HG03045 (cell line): ENCODE measurements around the gene VN1R4.
"Not testable (repeated sequence)": the region's sequence is repeated elsewhere in the genome, so short reads cannot be mapped to it uniquely, and the experiment has no call there.

Source experiments
- ATAC-seq: cut with Tn5 transposase; IDR thresholded peaks from one replicate; pipeline ENCODE4 v1.9.1; 2021; ENCODE audit warnings: mild to moderate bottlenecking, moderate library complexity; ENCODE audit not compliant: unreplicated experiment

Gene VN1R4, protein sequence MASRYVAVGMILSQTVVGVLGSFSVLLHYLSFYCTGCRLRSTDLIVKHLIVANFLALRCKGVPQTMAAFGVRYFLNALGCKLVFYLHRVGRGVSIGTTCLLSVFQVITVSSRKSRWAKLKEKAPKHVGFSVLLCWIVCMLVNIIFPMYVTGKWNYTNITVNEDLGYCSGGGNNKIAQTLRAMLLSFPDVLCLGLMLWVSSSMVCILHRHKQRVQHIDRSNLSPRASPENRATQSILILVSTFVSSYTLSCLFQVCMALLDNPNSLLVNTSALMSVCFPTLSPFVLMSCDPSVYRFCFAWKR

DNA sequence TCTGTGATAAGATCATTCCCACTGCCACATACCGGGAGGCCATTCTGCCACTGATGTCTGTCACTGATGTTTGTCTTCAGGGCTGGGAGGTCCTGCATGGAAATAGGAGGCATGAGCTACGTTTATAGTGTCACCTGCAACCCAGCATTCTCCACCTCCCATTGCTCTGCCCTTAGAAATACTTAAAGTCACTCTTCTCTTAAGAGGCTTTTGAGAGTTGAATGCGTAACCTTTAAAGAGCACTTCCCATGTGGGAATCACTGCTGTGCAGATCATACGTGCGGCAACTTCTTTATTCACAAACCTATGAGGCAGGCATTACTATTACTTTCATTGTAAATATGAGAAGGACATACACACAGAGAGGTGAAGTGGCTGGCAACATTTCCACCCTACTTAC lies at the start of gene VN1R4:
VN1R4 (minus strand) TSS at position 101 of the 400 bp plus-strand sequence; CDS start at position 43, 58 bp downstream.
- ATAC-seq: not testable (repeated sequence)

DNA sequence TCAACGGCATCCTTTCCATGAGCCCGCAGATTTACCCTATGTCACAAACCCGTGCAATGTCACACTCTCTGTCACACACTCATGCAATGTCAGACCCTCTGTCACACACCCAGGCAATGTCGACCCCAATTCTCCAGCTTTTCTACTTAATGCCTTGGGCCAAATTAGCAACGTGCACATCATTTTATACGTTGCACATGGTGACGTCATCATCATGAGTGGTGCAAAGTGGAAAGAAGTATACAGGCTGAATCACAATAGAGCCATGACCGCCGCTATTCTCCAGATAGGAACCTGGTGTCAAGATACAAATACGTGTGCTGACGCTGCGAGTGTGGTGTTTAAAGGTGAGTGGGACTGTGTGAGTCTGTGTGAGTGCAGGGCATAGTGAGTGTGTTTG lies 44.4 kb upstream of the VN1R4 start:
- no peak for ATAC-seq

DNA sequence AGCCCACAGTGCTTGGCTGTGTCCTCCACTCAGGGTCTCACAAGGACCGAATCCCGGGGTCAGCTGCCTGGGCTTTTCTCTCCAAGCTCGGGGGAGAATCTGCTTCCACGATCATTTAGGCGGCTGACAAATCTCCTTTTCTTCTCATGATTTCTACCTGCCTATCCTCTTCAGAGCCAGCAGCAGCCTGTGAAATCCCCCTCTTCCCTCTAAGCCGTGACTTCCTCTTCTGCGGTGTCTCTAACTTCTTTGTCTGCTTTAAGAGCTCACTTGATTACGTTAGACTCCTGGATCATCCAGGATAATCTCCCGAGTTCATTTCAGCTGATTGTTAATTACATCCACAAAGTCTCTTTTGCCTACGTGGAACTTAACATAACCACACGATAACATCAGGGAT lies 43.5 kb upstream of the VN1R4 start:
- no peak for ATAC-seq

DNA sequence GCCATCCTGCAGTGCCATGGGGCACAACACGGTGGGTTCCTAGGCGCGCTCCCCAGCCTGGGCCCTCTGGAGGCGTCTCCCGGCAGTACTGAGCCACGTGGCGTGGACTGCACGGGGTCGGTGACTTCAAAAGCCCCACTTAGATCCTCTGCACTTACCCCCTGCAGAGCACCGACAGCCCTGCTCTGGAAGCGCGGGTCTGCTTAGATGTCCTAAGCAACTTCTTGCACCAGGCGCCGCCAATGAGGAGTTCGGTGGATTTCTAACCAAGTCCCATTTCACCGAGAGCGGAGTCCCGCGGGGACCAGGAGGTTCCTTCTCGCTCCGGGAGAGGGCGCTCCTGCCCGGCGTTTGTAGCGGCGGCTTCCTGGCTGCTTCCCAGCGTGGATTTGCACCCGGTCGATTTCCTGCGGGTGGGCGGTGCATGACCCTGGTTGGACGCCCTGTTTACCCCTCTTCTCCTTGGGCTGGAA lies 40.9 kb upstream of the VN1R4 start:
- no peak for ATAC-seq

DNA sequence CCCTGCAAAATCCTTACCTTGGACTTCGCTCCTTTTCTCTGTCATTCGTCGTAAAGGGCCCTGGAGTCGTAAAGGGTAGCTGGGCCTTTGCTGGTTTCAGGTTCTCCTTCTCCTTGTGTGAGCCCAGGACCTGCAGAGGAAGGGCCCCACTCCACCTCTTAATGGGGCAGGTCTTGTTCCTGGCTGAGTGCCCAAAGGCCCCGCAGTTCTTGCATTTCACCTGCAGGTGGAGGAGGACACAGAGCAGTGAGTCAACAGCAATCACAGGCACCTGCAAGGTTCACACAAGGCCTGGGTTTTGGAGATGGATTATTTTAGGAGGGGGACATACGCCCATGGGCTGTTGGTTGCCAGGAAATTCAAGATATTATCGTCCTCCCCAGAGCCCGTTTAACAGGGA lies 33.8 kb upstream of the VN1R4 start:
- not testable (repeated sequence) for ATAC-seq

DNA sequence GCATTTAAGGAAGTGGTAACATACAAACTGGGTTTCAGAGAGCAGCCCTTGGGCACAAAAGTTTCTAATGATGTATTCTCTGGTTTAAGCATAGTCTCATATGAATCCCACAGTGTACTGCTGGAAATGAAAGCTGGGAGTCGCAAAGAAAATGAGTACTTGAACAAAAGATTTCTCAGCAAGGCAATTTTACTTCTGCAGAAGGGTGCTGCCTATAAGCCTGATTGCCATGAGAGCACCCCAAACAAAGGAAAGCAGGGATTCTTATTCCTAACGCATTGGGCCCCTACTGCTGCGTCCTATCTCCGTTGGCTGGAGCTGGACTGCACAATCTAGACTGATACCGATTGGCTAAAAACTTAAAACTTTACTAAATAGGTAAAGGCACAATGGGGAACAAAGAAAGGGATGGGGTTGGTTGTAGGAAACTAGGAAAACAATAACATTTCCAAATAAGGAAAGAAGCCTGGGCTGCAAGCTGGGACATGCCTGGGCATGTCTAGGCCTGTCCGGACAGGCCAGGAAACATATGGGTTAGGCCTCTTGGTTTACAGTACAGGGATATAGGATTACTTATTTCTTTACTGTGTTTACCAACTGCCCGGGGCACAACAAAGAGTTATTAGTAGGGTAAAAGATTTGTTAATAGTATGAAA lies 27.4 kb upstream of the VN1R4 start:
- ATAC-seq: no peak

DNA sequence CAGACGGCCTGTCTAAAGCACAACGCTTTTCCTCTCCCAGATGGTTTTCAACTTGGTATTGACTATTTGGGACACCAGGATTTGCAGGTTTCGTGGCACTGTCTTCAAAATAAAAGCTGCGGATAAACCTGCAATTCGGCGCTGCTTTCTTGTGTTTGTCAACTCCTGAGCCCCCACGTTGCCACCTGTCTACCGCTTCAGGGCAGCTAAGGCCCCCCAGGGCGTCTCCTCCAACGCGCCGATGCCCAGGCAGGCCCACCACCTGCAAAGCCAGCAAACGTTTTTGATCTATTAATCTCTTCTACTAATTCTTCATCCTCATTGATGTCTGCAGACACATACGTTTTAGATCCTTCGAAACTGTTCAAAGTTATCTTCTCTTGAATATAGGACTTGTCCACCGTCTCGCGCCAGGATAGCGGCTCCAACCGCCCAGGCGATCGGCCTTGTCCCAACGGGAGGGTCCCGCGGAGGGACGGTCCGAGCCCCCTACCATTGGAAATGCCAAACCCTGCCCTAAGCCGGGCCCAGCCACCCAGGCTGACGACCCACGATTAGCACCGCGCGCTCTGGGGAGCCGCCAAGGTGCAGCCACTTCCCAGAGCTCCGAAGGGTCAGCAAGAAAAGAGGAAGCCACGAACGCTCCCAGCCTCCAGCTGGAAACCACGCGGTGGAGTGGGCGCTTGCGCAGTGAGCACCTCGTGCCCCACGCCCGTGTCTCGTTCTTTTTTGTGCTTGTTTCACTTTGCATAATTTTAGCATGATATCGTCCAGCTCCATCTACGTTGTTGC lies 23.4 kb upstream of the VN1R4 start:
- no peak for ATAC-seq

DNA sequence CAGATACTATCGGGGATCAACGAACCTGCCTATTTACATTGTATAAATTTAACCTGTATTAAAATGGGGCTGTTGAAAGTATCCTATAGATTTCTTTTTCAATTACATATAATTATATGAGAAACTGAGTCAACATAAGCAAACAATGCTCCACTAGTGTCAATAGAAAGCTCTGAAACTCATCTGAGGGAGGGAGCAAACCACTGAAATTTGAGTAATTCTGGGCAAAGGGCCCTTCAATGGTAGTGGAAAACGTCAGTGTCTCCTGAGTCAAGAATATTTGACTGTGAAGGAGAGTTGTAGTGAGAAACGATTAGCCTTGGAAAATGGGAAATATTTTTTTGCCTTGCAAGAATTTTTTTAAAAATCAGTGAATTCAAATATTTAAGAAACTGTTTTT lies 17.6 kb upstream of the VN1R4 start:
- no peak for ATAC-seq

DNA sequence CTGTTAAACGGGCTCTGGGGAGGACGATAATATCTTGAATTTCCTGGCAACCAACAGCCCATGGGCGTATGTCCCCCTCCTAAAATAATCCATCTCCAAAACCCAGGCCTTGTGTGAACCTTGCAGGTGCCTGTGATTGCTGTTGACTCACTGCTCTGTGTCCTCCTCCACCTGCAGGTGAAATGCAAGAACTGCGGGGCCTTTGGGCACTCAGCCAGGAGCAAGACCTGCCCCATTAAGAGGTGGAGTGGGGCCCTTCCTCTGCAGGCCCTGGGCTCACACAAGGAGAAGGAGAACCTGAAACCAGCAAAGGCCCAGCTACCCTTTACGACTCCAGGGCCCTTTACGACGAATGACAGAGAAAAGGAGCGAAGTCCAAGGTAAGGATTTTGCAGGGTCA lies 14.4 kb upstream of the VN1R4 start:
- not testable (repeated sequence) for ATAC-seq

DNA sequence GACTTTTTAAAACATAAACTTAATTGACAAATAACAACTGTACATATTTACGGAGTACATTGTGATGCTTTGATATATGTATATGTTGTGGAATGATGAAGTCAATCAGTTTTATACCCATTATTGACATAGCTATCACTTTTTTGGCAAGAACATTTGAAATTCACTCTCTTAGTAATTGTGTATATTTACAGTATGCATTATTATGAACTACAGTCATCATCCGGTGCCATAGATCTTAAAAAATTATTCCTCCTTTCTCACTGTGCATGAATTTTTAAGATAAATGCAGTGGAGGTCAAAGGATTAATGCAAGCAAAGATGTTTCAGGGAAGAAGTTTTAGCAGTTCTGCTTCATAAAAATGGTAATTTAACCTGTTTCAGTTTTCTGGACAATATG lies 8.0 kb upstream of the VN1R4 start:
- ATAC-seq: no peak

DNA sequence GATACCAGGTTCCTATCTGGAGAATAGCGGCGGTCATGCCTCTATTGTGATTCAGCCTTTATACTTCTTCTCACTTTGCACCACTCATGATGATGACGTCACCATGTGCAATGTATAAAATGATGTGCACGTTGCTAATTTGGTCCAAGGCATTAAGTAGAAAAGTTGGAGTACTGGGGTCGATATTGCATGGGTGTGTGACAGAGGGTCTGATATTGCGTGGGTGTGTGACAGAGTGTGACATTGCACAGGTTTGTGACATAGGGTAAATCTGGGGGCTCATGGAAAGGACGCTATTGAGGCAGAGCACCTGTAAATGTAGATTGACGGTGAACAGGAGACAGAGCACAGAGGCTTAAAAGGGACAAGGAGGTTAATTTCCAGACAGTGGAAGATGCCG lies 4.5 kb upstream of the VN1R4 start:
- no peak for ATAC-seq

DNA sequence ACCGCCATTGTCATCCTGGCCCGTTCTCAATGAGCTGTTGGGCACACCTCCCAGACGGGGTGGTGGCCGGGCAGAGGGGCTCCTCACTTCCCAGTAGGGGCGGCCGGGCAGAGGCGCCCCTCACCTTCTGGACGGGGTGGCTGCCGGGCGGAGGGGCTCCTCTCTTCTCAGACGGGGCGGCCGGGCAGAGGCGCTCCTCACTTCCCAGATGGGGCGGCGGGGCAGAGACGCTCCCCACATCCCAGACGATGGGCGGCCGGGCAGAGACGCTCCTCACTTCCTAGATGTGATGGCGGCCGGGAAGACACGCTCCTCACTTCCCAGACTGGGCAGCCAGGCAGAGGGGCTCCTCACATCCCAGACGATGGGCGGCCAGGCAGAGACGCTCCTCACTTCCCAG lies 2.3 kb upstream of the VN1R4 start:
- not testable (repeated sequence) for ATAC-seq

DNA sequence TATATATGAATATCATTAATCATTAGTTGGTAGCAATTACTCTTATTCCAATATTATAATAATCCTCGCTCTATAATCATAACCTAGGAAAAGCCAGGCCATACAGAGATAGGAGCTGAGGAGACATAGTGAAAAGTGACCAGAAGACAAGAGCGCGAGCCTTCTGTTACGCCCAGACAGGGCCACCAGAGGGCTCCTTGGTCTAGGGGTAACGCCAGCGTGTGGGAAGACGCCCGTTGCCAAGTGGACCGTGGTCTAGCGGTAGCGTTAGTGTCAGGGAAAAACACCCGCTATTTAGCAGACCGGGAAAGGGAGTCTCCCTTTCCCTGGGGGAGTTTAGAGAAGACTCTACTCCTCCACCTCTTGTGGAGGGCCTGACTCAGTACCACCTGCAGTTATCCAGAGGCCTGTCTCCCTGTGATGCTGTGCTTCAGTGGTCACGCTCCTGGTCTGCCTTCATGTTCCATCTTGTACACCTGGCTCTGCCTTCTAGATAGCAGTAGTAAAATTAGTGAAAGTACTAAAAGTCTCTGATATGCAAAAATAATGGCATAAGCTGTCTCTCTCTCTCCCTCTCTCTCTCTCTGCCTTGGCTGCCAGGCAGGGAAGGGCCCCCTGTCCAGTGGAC lies 9.7 kb downstream of the VN1R4 start, which contains the start of gene VN1R2:
VN1R2 (plus strand) TSS at position 578 of the 628 bp plus-strand sequence. CDS start 84 bp downstream, outside the sequence.
- ATAC-seq: not testable (repeated sequence)

DNA sequence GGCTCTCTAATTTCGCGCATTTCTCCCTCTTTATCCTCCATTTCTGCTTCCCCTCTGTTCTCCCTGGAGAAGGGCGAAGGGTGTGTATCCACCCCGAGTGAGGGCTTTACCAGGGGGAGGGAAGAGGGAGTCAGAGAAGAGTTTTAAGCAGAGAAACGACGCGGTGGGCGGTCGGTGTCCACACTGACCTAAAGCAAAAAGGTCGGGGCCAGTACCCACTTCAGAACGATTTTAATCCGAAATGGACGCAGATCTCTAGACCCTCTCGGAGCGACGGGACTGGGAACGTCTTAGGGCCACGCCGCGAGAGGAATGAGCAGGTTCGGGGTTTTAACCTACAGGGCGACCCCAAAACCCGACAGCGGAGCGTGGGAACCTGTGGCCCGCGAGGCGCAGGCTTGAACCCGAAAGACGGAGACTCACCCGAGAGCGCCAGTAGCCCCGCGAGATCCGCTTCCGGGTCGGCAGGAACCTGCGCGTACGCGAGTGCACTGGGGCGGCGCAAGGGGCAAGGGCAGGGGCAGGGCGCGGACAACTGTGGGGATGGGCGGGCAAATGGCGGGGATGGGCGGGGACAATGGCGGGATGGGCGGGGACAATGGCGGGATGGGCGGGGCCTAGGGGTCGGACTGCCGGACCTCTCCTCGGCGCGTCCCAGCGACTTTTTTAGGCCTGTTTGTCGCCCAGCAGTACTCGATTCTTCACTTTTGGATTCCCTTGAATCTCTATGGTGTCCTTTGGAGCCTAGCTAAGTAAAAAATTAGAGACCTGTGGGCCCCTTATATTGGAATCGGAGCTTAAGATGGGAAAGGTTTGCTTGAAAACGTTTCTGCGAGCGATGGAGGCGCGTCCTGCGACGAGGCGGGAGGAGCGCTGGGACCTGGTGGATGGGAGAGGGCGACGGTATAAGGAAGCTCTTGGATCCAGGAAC lies 12.8 kb downstream of the VN1R4 start, which contains the start of gene ZNF677:
ZNF677 (minus strand) TSS at position 463 of the 931 bp plus-strand sequence. CDS start 3,323 bp downstream, outside the sequence.
- ATAC-seq: no peak

DNA sequence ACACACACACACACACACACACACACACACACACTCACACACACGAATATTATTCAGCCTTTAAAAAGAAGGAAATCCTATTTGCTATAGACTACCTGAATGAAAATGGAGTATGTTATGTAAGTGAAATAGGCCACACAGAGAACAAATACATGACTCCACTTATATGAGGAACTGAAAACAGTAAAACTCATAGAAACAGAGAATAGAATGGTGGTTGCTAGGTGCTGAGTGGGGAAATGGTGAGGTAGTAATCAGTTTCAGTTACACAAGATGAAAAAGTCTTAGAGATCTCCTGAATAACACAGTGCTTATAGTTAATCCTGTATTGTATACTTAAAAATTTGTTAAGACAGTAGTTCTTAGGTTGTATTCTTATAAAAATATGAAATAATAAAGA lies 21.0 kb downstream of the VN1R4 start:
- no peak for ATAC-seq

DNA sequence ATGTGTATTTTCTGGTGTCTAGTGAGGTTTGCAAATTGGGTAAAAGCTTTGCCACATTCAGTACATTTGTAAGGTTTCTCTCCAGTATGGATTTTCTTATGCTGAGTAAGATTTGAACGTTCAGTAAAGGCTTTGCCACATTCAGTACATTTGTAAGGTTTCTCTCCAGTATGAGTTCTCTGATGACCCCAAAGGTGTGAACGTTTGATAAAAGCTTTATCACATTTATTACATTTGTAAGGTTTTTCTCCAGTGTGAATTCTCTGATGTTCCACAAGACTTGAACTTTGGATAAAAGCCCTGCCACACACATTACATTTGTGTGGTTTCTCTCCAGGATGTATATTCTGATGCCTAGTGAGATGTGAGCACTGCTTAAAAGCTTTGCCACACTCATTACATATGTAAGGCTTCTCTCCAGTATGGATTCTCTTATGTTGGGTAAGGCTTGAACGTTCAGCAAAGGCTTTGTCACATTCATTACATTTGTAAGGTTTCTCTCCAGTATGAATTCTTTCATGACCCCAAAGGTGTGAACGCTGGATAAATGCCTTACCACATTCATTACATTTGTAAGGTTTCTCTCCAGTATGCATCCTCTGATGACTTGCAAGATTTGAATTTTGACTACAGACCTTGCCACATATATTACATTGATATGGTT lies 30.3 kb downstream of the VN1R4 start:
- ATAC-seq: no peak

DNA sequence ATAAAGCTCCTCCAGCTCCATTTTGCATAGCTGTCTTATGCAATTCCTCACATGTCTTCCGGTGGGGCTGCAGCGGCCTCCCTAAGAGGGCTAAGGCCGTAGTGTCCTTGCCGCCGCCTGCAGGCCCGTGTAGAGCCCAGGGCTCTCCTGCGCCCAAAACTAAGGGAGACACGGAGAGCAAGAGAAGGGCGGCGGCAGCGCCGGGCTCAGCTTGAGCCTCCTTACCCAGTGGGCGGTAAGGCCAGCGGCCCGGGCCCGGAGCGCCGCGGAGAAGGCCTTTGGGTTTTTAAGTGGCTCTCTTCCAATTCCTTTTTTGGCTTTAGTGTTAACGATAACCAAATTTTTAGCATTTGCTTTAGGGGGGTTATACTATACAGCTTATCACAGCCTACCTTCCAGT lies 42.9 kb downstream of the VN1R4 start:
- no peak for ATAC-seq

DNA sequence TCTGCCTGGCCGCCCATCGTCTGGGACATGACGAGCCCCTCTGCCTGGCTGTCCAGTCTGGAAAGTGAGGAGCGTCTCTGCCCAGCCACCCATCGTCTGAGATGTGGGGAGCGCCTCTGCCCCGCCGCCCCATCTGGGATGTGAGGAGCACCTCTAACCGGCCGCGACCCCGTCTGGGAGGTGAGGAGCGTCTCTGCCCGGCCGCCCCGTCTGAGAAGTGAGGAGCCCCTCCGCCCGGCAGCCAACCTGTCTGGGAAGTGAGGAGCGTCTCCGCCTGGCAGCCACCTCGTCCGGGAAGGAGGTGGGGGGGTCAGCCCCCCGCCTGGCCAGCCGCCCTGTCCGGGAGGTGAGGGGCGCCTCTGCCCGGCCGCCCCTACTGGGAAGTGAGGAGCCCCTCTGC lies 44.8 kb downstream of the VN1R4 start:
- ATAC-seq: not testable (repeated sequence)
